ENCODE results near the gene JAZF1.
"Not testable (repeated sequence)": the region's sequence is repeated elsewhere in the genome, so short reads cannot be mapped to it uniquely, and the experiment has no call there.

The JAZF1 gene

GRCh38 chr7:27914409-27914808 lies 266.2 kb downstream of the JAZF1 start:
- DNase-seq (ENCODE audit: low read depth, low spot score): no peak

- DNase-seq (ENCODE audit: low read depth, low spot score): no peak
Observed at GRCh38 chr7:27912751-27913150, 267.8 kb downstream of the JAZF1 start.

GRCh38 chr7:27911920-27912319 lies 268.7 kb downstream of the JAZF1 start:
- no peak for DNase-seq (ENCODE audit: low read depth, low spot score)

- DNase-seq (ENCODE audit: low read depth, low spot score): no peak
Observed at GRCh38 chr7:27910326-27910725, 270.3 kb downstream of the JAZF1 start.

- no peak for DNase-seq (ENCODE audit: low read depth, low spot score)
Observed at GRCh38 chr7:27908534-27909165, 271.9 kb downstream of the JAZF1 start.

- no peak for DNase-seq (ENCODE audit: low read depth, low spot score)
Observed at GRCh38 chr7:27906385-27907091, 274.1 kb downstream of the JAZF1 start.

GRCh38 chr7:27905951-27906350 lies 274.6 kb downstream of the JAZF1 start:
- no peak for DNase-seq (ENCODE audit: low read depth, low spot score)

GRCh38 chr7:27901028-27901760 lies 279.4 kb downstream of the JAZF1 start:
- DNase-seq (ENCODE audit: low read depth, low spot score): no peak

GRCh38 chr7:27900006-27900405 lies 280.6 kb downstream of the JAZF1 start:
- DNase-seq (ENCODE audit: low read depth, low spot score): no peak

GRCh38 chr7:27899601-27900000 lies 281.0 kb downstream of the JAZF1 start:
- no peak for DNase-seq (ENCODE audit: low read depth, low spot score)

GRCh38 chr7:27897441-27897847 lies 283.2 kb downstream of the JAZF1 start:
- no peak for DNase-seq (ENCODE audit: low read depth, low spot score)

GRCh38 chr7:27897001-27897400 lies 283.6 kb downstream of the JAZF1 start:
- DNase-seq (ENCODE audit: low read depth, low spot score): no peak

- DNase-seq (ENCODE audit: low read depth, low spot score): no peak
Observed at GRCh38 chr7:27895551-27895950, 285.0 kb downstream of the JAZF1 start.

GRCh38 chr7:27890205-27890849 lies 290.3 kb downstream of the JAZF1 start:
- DNase-seq (ENCODE audit: low read depth, low spot score): no peak

- DNase-seq (ENCODE audit: low read depth, low spot score): no peak
Observed at GRCh38 chr7:27889800-27890199, 290.8 kb downstream of the JAZF1 start.

- no peak for DNase-seq (ENCODE audit: low read depth, low spot score)
Observed at GRCh38 chr7:27888736-27889135, 291.9 kb downstream of the JAZF1 start.

- not testable (repeated sequence) for DNase-seq (ENCODE audit: low read depth, low spot score)
Observed at GRCh38 chr7:27886710-27887109, 293.9 kb downstream of the JAZF1 start.

- no peak for DNase-seq (ENCODE audit: low read depth, low spot score)
Observed at GRCh38 chr7:27885652-27886051, 294.9 kb downstream of the JAZF1 start.

GRCh38 chr7:27883696-27884095 lies 296.9 kb downstream of the JAZF1 start:
- no peak for DNase-seq (ENCODE audit: low read depth, low spot score)

- no peak for DNase-seq (ENCODE audit: low read depth, low spot score)
Observed at GRCh38 chr7:27876756-27877155, 303.8 kb downstream of the JAZF1 start.

- no peak for DNase-seq (ENCODE audit: low read depth, low spot score)
Observed at GRCh38 chr7:27875832-27876231, 304.8 kb downstream of the JAZF1 start.

GRCh38 chr7:27875061-27875460 lies 305.5 kb downstream of the JAZF1 start:
- no peak for DNase-seq (ENCODE audit: low read depth, low spot score)
